Skeletal muscle satellite cell (primary cell): Measurements from ENCODE around the gene HSD17B4.
"Not testable (repeated sequence)": the region's sequence is repeated elsewhere in the genome, so short reads cannot be mapped to it uniquely, and the experiment has no call there.

Source experiments
- H3K27me3 ChIP-seq: 2 replicates; pipeline ENCODE4 v1.7.0; 2013; ENCODE audit warnings: low read length; ENCODE audit not compliant: control insufficient read depth, insufficient read depth
- H3K36me3 ChIP-seq: 2 replicates; pipeline ENCODE4 v1.7.0; 2013; ENCODE audit warnings: mild to moderate bottlenecking, control low read depth, low read length; ENCODE audit not compliant: insufficient read depth
- H3K4me1 ChIP-seq: 2 replicates; pipeline ENCODE4 v1.7.0; 2013; ENCODE audit warnings: low read length; ENCODE audit not compliant: control insufficient read depth, insufficient read depth
- H3K4me2 ChIP-seq: 2 replicates; pipeline ENCODE4 v1.7.0; 2013; ENCODE audit warnings: mild to moderate bottlenecking, low read length
- H3K4me3 ChIP-seq: 2 replicates; pipeline ENCODE4 v1.7.0; 2013; ENCODE audit warnings: low read length
- H3K9ac ChIP-seq: 2 replicates; pipeline ENCODE4 v1.7.0; 2013; ENCODE audit warnings: mild to moderate bottlenecking, low read depth, low read length, moderate library complexity
- H3K9me3 ChIP-seq: replicated peaks from 2 replicates; pipeline ENCODE4 v1.7.0; 2013; ENCODE audit warnings: mild to moderate bottlenecking, control low read depth, low read length

The HSD17B4 gene

DNA sequence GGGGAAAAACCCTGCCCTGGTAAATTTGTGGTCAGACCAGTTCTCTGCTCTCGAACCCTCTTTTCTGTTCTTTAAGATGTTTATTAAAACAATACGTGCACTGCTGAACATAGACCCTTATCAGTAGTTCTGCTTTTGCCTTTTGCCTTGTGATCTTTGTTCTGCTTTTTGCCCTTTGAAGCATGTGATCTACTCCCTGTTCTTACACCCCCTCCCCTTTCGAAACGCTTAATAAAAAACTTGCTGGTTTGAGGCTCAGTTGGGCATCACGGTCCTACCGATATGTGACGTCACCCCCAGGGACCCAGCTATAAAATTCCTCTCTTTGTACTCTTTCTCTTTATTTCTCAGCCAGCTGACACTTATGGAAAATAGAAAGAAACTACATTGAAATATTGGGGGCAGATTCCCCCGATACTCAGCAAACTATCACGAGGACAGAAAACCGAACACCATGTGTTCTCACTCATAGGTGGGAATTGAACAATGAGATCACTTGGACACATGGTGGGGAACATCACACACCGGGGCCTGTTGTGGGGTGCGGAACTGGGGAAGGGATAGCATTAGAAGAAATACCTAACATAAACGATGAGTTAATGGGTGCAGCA lies 38.1 kb upstream of the HSD17B4 start:
- H3K4me2 ChIP-seq = not testable (repeated sequence)

GRCh38 chr5:119417891-119418605 lies 34.2 kb upstream of the HSD17B4 start:
- Histone ChIP-seq H3K4me2 (no peak overlapping the region), H3K36me3 (no peaks in the 10 kb centered on the region), H3K9me3 (no peaks in the 10 kb centered on the region), H3K4me1 (no peaks in the 10 kb centered on the region), H3K4me3 (no peak overlapping the region), H3K9ac (no peak overlapping the region), H3K27me3 (no peaks in the 10 kb centered on the region)

More for the DNA sequence above, 38.1 kb upstream of the HSD17B4 start:
- H3K4me3 ChIP-seq, H3K9ac ChIP-seq, H3K27me3 ChIP-seq, H3K9me3 ChIP-seq, H3K4me1 ChIP-seq, H3K36me3 ChIP-seq: not testable (repeated sequence)

GRCh38 chr5:119418606-119419100 lies 33.6 kb upstream of the HSD17B4 start:
- Histone ChIP-seq H3K4me3 (no peak overlapping the region), H3K36me3 (no peaks in the 10 kb centered on the region), H3K9me3 (no peaks in the 10 kb centered on the region), H3K27me3 (no peaks in the 10 kb centered on the region), H3K9ac (no peak overlapping the region), H3K4me1 (no peaks in the 10 kb centered on the region), H3K4me2 (no peak overlapping the region)

DNA sequence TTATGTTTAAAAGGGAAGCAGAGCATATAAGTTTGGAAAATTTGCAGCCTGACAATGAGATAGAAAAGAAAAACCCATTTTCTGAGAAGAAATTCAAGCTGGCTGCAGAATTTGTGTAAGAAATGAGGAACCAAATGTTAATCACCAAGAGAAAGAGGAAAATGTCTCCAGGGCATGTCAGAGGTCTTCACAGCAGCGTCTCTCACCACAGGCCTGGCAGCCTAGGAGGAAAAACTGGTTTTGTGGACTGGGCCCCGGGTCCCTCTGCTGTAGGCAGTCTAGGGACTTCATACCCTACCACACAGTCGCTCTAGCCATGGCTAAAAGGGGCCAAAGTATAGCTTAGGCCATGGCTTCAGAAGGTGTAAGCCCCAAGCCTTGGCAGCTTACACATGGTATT lies 32.1 kb upstream of the HSD17B4 start:
- Histone ChIP-seq H3K27me3 (peaks cover 3% of the 10 kb centered on the region), H3K36me3 (no peaks in the 10 kb centered on the region), H3K4me1 (no peaks in the 10 kb centered on the region), H3K4me2 (no peak overlapping the region), H3K9me3 (no peaks in the 10 kb centered on the region), H3K4me3 (no peak overlapping the region), H3K9ac (no peak overlapping the region)

DNA sequence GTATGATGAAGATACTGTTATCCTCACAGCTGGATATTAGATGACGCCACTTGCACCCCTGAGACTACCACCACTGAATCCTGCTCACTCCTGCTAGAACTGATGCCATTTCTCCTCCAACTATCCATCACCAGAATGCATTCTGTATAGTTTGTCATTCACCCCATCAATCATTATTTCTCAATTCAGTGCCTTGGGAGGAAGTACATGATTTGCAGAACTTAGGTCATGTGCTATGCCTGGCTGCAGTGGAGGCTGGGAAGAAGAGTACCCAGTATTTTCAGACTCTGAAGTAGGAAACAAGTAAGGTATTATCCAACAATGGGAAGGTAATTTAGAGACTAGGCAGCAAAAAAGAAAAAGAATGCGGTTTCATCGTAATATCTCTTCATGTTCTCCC lies 26.2 kb upstream of the HSD17B4 start:
- H3K36me3 ChIP-seq = no peaks in the 10 kb centered on the region
- H3K4me1 ChIP-seq = no peaks in the 10 kb centered on the region
- H3K4me2 ChIP-seq = no peak overlapping the region
- H3K27me3 ChIP-seq = peaks cover 7% of the 10 kb centered on the region
- H3K9me3 ChIP-seq = no peaks in the 10 kb centered on the region
- no peak overlapping the region for H3K9ac ChIP-seq
- H3K4me3 ChIP-seq = no peak overlapping the region

GRCh38 chr5:119427060-119427459 lies 25.2 kb upstream of the HSD17B4 start:
- Histone ChIP-seq H3K9ac (no peak overlapping the region), H3K4me2 (no peak overlapping the region), H3K36me3 (no peaks in the 10 kb centered on the region), H3K4me1 (no peaks in the 10 kb centered on the region), H3K4me3 (no peak overlapping the region), H3K9me3 (no peaks in the 10 kb centered on the region), H3K27me3 (peaks cover 7% of the 10 kb centered on the region)

GRCh38 chr5:119427596-119427995 lies 24.7 kb upstream of the HSD17B4 start:
- H3K4me1 ChIP-seq, H3K9ac ChIP-seq, H3K4me3 ChIP-seq, H3K36me3 ChIP-seq, H3K9me3 ChIP-seq, H3K27me3 ChIP-seq, H3K4me2 ChIP-seq: not testable (repeated sequence)

- H3K4me2 ChIP-seq, H3K36me3 ChIP-seq, H3K9ac ChIP-seq, H3K4me1 ChIP-seq, H3K9me3 ChIP-seq, H3K4me3 ChIP-seq, H3K27me3 ChIP-seq: not testable (repeated sequence)
These were observed 24.1 kb upstream of the HSD17B4 start for GRCh38 chr5:119428166-119428565.

DNA sequence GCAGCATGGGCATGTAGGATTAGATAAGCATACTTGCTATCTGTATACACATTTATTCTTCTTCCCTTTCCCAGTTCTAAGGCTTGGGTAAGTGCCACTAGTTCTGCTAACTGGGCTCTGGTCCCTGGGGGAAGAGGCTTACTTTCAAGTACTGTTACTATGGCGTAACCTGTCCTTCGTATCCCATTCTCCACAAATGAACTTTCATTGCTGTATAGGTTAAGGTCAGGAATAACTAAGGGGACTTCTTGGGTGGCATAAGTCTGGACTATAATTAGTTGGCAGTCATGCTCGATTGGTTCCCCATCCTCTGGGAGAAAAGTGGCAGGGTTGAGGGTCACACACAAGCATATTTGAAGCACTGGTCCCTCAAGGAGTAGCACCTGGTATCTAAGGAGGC lies 23.7 kb upstream of the HSD17B4 start:
- H3K9ac ChIP-seq, H3K4me2 ChIP-seq, H3K4me1 ChIP-seq, H3K36me3 ChIP-seq, H3K27me3 ChIP-seq, H3K4me3 ChIP-seq, H3K9me3 ChIP-seq: not testable (repeated sequence)

DNA sequence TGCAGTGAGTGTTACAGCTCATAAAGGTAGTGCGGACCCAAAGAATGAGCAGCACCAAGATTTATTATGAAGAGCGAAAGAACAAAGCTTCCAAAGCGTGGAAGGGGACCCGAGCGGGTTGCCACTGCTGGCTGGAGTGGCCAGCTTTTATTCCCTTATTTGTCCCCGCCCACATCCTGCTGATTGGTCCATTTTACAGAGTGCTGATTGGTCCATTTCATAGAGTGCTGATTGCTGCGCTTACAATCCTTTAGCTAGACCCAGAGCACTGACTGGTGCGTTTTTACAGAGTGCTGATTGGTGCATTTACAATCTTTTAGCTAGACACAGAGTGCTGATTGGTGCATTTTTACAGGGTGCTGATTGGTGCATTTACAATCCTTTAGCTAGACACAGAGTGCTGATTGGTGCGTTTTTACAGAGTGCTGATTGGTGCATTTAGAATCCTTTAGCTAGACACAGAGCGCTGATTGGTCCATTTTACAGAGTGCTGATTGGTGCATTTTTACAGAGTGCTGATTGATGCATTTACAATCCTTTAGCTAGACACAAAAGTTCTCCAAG lies 19.5 kb upstream of the HSD17B4 start:
- not testable (repeated sequence) for H3K9me3 ChIP-seq, H3K4me3 ChIP-seq, H3K4me1 ChIP-seq, H3K4me2 ChIP-seq, H3K9ac ChIP-seq, H3K36me3 ChIP-seq, H3K27me3 ChIP-seq

DNA sequence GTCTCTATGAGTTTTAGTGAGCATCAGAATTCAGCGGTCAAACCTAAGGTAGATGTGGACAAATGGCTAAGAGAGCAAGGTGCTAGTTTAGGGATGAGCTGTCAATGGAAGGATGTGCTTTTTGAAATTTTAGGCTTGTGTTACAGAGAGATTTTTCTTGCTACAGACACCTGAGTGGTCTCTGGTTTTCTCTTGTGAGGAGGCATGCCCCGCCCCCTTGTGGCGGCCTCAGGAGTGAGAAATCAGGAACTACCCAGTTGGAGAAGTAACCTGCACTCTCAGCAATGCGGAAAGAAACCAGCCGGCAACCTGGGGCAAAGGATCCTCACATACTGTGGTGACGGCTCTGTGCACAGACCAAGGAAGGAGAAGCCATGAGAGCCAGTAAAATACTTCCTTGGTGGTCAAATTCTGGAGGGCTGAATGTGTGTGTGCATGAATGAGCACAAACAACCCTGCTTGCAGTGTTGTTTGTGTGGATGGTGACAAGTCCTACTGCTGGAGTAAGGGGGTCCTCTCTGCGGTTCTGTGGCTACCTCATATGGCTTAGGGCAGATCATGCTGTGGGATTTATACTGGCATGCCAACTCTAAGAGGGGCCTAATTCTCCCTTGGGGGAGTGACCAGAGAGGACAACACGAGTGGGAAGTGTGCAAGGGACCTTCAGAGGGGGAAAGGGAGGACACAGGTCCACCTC lies 16.7 kb upstream of the HSD17B4 start:
- Histone ChIP-seq H3K36me3 (no peaks in the 10 kb centered on the region), H3K4me3 (no peak overlapping the region), H3K4me1 (no peaks in the 10 kb centered on the region), H3K9me3 (no peaks in the 10 kb centered on the region), H3K27me3 (peaks cover 17% of the 10 kb centered on the region), H3K9ac (no peak overlapping the region), H3K4me2 (no peak overlapping the region)
